ENCODE data around the gene SLC25A18. TPM values are rescaled to one million over a fixed set of nuclear protein-coding genes. Genes with fewer than 3 reads are reported as not detected.

Gene SLC25A18
- polyA plus RNA-seq, 1 donor (not counting 4 experiments of a cell fraction or from before 2014, with no cell fraction given): 0.04 TPM

DNA sequence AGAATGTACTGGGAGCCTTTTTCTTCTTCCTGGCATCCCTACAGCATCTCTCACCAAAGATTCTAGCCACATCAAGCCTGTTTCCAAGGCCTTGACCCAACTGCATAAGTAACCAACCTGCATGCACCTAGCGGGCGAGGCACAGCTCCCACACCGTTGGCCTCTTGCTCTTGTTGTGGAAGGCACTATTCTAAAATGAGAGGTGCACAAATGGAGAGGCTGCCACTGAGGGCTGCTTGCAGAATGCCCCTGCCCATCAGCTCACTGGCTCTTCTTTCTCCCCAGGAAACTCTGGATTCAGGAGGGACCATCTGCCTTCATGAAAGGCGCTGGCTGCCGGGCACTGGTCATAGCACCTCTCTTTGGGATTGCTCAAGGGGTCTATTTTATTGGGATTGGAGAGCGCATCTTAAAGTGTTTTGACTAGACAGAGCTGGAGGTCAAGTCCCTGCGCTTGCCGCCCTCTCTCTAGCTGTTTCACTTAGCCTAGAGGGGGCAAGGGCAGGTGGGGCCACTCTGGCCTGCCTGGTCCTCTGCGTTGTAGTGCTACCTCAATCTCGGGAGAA, 26.6 kb downstream of the SLC25A18 start:
- no peak for TF ChIP-seq EZH2 (IDR thresholded peaks at IDR 0.05; ENCODE audit: low read length)
- TF ChIP-seq, protein P1, sequence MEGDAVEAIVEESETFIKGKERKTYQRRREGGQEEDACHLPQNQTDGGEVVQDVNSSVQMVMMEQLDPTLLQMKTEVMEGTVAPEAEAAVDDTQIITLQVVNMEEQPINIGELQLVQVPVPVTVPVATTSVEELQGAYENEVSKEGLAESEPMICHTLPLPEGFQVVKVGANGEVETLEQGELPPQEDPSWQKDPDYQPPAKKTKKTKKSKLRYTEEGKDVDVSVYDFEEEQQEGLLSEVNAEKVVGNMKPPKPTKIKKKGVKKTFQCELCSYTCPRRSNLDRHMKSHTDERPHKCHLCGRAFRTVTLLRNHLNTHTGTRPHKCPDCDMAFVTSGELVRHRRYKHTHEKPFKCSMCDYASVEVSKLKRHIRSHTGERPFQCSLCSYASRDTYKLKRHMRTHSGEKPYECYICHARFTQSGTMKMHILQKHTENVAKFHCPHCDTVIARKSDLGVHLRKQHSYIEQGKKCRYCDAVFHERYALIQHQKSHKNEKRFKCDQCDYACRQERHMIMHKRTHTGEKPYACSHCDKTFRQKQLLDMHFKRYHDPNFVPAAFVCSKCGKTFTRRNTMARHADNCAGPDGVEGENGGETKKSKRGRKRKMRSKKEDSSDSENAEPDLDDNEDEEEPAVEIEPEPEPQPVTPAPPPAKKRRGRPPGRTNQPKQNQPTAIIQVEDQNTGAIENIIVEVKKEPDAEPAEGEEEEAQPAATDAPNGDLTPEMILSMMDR (optimal IDR thresholded peaks at IDR 0.05 in 1 of 3, IDR thresholded peaks at IDR 0.05 in 1 of 3, conservative IDR thresholded peaks at IDR 0.05 in 1 of 3; ENCODE audit: extremely low read depth in 1 of 3, insufficient read depth in 2 of 3, low read length in 3 of 3): no peak
- dilution Hi-C loops (cut with MboI; ENCODE audit: extremely low pct_ligation_motif_present, low sequenced_read_pairs): no loop called here
- Histone ChIP-seq H3K36me3 (ENCODE audit: control insufficient read depth in 2 of 2, extremely low read depth in 1 of 2, insufficient read depth in 2 of 2, low read length in 2 of 2) (peaks cover 19 to 21% of the 10 kb centered on the region in 2 experiments), H3K9ac (ENCODE audit: control insufficient read depth, extremely low read depth, insufficient read depth, low read length) (no peak overlapping the region), H3K4me1 (ENCODE audit: control insufficient read depth, extremely low read depth, insufficient read depth, low read length) (no peaks in the 10 kb centered on the region), H3K4me2 (ENCODE audit: control insufficient read depth, extremely low read depth, insufficient read depth, low read depth, low read length) (no peak overlapping the region), H3K27me3 (ENCODE audit: control insufficient read depth, extremely low read depth, insufficient read depth, low read length) (no peaks in the 10 kb centered on the region), H4K20me1 (ENCODE audit: control insufficient read depth, extremely low read depth, insufficient read depth, low read length) (no peaks in the 10 kb centered on the region), H3K9me1 (ENCODE audit: control insufficient read depth, extremely low read depth, insufficient read depth, low read length) (no peaks in the 10 kb centered on the region), H3K4me3 (ENCODE audit: control insufficient read depth in 2 of 3, extremely low read depth in 1 of 3, insufficient read depth in 2 of 3, low read depth in 1 of 3, low read length in 3 of 3) (no peak overlapping the region), H3K9me3 (ENCODE audit: control insufficient read depth, low read depth, low read length) (no peaks in the 10 kb centered on the region), H3K79me2 (ENCODE audit: control insufficient read depth, insufficient read depth, low read length) (no peaks in the 10 kb centered on the region), H2AFZ (ENCODE audit: control insufficient read depth, low read length) (no peak overlapping the region), H3K27ac (ENCODE audit: control insufficient read depth, insufficient read depth, low read length) (no peak overlapping the region)
- no peak for DNase-seq (ENCODE audit: low read depth, low spot score)
- no peak for FAIRE-seq

DNA sequence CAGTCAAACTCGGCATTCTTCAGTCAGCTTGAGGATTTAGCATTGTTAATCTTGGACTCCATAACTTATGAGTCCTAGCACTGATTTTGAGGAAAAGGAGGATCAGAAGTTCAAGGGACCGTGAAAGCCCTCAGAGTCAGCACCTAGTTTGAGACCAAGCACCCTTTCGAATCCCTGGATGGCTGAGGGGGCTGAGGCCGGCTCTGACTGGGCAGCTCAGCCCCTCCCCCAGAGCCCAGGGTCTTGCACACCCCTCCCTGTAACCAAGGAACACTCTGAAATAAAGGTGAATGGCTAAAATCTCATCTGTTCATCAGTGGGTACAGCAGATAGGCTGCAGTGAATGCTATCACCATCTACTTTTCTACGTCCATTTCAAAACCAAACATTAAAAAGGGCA, 27.3 kb downstream of the SLC25A18 start:
- Histone ChIP-seq H3K27me3 (ENCODE audit: control insufficient read depth, extremely low read depth, insufficient read depth, low read length) (no peaks in the 10 kb centered on the region), H3K9ac (ENCODE audit: control insufficient read depth, extremely low read depth, insufficient read depth, low read length) (no peak overlapping the region), H2AFZ (ENCODE audit: control insufficient read depth, low read length) (no peak overlapping the region), H3K4me2 (ENCODE audit: control insufficient read depth, extremely low read depth, insufficient read depth, low read depth, low read length) (no peak overlapping the region), H3K4me1 (ENCODE audit: control insufficient read depth, extremely low read depth, insufficient read depth, low read length) (no peaks in the 10 kb centered on the region), H3K9me3 (ENCODE audit: control insufficient read depth, low read depth, low read length) (no peaks in the 10 kb centered on the region), H3K9me1 (ENCODE audit: control insufficient read depth, extremely low read depth, insufficient read depth, low read length) (no peaks in the 10 kb centered on the region), H3K36me3 (ENCODE audit: control insufficient read depth in 2 of 2, extremely low read depth in 1 of 2, insufficient read depth in 2 of 2, low read length in 2 of 2) (peaks cover 19 to 26% of the 10 kb centered on the region in 2 experiments), H3K4me3 (ENCODE audit: control insufficient read depth in 2 of 3, extremely low read depth in 1 of 3, insufficient read depth in 2 of 3, low read depth in 1 of 3, low read length in 3 of 3) (no peak overlapping the region), H3K79me2 (ENCODE audit: control insufficient read depth, insufficient read depth, low read length) (no peaks in the 10 kb centered on the region), H3K27ac (ENCODE audit: control insufficient read depth, insufficient read depth, low read length) (no peak overlapping the region), H4K20me1 (ENCODE audit: control insufficient read depth, extremely low read depth, insufficient read depth, low read length) (no peaks in the 10 kb centered on the region)
- no peak for DNase-seq (ENCODE audit: low read depth, low spot score)
- dilution Hi-C loops (cut with MboI; ENCODE audit: extremely low pct_ligation_motif_present, low sequenced_read_pairs): no loop called here
- TF ChIP-seq EZH2 (IDR thresholded peaks at IDR 0.05; ENCODE audit: low read length): no peak
- TF ChIP-seq, protein P1 (optimal IDR thresholded peaks at IDR 0.05 in 1 of 3, IDR thresholded peaks at IDR 0.05 in 1 of 3, conservative IDR thresholded peaks at IDR 0.05 in 1 of 3; ENCODE audit: extremely low read depth in 1 of 3, insufficient read depth in 2 of 3, low read length in 3 of 3): no peak
- FAIRE-seq: no peak
